Activated naive CD4-positive, alpha-beta T cell (primary cell): ENCODE data around the gene AMMECR1.
"Not testable (repeated sequence)": the region's sequence is repeated elsewhere in the genome, so short reads cannot be mapped to it uniquely, and the experiment has no call there.

ENCODE experiments used
- DNase-seq, 4 experiments: peaks; one replicate each; lab custom pipeline; 2025; lab: John Stamatoyannopoulos, UW

AMMECR1 gene

GRCh38 chrX:110257889-110258288 is 60.0 kb downstream of the AMMECR1 start:
- DNase-seq = no peak

- DNase-seq = no peak
These were observed 65.2 kb downstream of the AMMECR1 start for GRCh38 chrX:110252711-110253110.

- no peak for DNase-seq
These were observed 65.9 kb downstream of the AMMECR1 start for GRCh38 chrX:110251961-110252360.

- DNase-seq = no peak
These were observed 66.4 kb downstream of the AMMECR1 start for GRCh38 chrX:110251526-110251925.

- no peak for DNase-seq
These were observed 67.0 kb downstream of the AMMECR1 start for GRCh38 chrX:110250847-110251246.

- no peak for DNase-seq
These were observed 69.3 kb downstream of the AMMECR1 start for GRCh38 chrX:110248578-110248977.

- DNase-seq = no peak
These were observed 72.9 kb downstream of the AMMECR1 start for GRCh38 chrX:110245011-110245410.

GRCh38 chrX:110242371-110242770 is 75.5 kb downstream of the AMMECR1 start:
- DNase-seq = no peak

GRCh38 chrX:110241816-110242215 is 76.1 kb downstream of the AMMECR1 start:
- DNase-seq = no peak

GRCh38 chrX:110238259-110238658 is 79.6 kb downstream of the AMMECR1 start:
- DNase-seq = peak in 2 of 4 experiments; percentile 2 to 3

GRCh38 chrX:110231485-110231884 is 86.4 kb downstream of the AMMECR1 start:
- not testable (repeated sequence) for DNase-seq

- peak; percentile 4 to 64 (median 30) for DNase-seq
These were observed 88.3 kb downstream of the AMMECR1 start for GRCh38 chrX:110229497-110230111.

- DNase-seq = no peak
These were observed 89.4 kb downstream of the AMMECR1 start for GRCh38 chrX:110228453-110228852.

GRCh38 chrX:110226931-110227330 is 91.0 kb downstream of the AMMECR1 start:
- DNase-seq = no peak

GRCh38 chrX:110224926-110225617 is 92.8 kb downstream of the AMMECR1 start:
- DNase-seq = no peak

- DNase-seq = no peak
These were observed 95.2 kb downstream of the AMMECR1 start for GRCh38 chrX:110222497-110223257.

- DNase-seq = no peak
These were observed 98.0 kb downstream of the AMMECR1 start for GRCh38 chrX:110219920-110220319.

GRCh38 chrX:110218591-110218990 is 99.3 kb downstream of the AMMECR1 start:
- DNase-seq = no peak

- no peak for DNase-seq
These were observed 101.9 kb downstream of the AMMECR1 start for GRCh38 chrX:110216027-110216426.

- no peak for DNase-seq
These were observed 102.5 kb downstream of the AMMECR1 start for GRCh38 chrX:110215411-110215810.

- no peak for DNase-seq
These were observed 103.2 kb downstream of the AMMECR1 start for GRCh38 chrX:110214684-110215083.

GRCh38 chrX:110213183-110213582 is 104.7 kb downstream of the AMMECR1 start:
- no peak for DNase-seq

GRCh38 chrX:110212299-110212698 is 105.6 kb downstream of the AMMECR1 start:
- no peak for DNase-seq
